Measurements from ENCODE around the gene NLRP7. TPM values are rescaled to one million over a fixed set of nuclear protein-coding genes. Genes with fewer than 3 reads are reported as not detected.

Gene NLRP7
- total RNA-seq, 1 experiment from 2014 or later, result 0.43 TPM

GRCh38 chr19:54881884-54882283 lies 65.4 kb downstream of the NLRP7 start:
- no peak for TF ChIP-seq CTCF (IDR thresholded peaks at IDR 0.05; ENCODE audit: insufficient read depth in 1 of 2, low read depth in 1 of 2, low read length in 1 of 2, severe bottlenecking in 1 of 2, unreplicated experiment in 1 of 2)
- ChIA-PET POLR2A (interaction anchor here (0.6 to 0.7 kb wide), 2 partner anchors 41 to 181 kb away, joined by 3 read pairs; no protein-coding TSS in a partner anchor), CTCF (interaction anchor here (0.7 to 1.4 kb wide), 6 partner anchors 11 to 250 kb away, joined by 3 to 10 read pairs (median 4); no protein-coding TSS in a partner anchor)
- H3K4me1 Mint-ChIP-seq (ENCODE audit: low read depth, unreplicated experiment), result no peaks in the 10 kb centered on the region
- intact Hi-C loops (cut with micrococcal nuclease; ENCODE audit: unreplicated experiment), result loop anchor here (1.0 kb wide), 1 partner anchor 37 kb away; no protein-coding TSS in a partner anchor
- no peaks in the 10 kb centered on the region for H3K36me3 ChIP-seq (ENCODE audit: control insufficient read depth, insufficient read depth, low read length)
- H3K27ac Mint-ChIP-seq (ENCODE audit: unreplicated experiment), result no peak overlapping the region
- H3K36me3 Mint-ChIP-seq (ENCODE audit: insufficient read depth, unreplicated experiment), result no peaks in the 10 kb centered on the region
- DNase-seq, result no peak
- H3K9me3 Mint-ChIP-seq (ENCODE audit: unreplicated experiment), result no peaks in the 10 kb centered on the region
- no peaks in the 10 kb centered on the region for H3K4me1 ChIP-seq
- H3K4me3 Mint-ChIP-seq (ENCODE audit: unreplicated experiment), result no peak overlapping the region
- no peaks in the 10 kb centered on the region for H3K9me3 ChIP-seq
- no peak overlapping the region for H3K4me3 ChIP-seq (ENCODE audit: low read depth, low read length)
- no peaks in the 10 kb centered on the region for H3K27me3 ChIP-seq (replicated peaks; ENCODE audit: control insufficient read depth, insufficient read depth, low read length)
- BruUV-seq (replicated peaks), result no TSS peak
- peaks cover 16% of the 10 kb centered on the region for H3K27me3 Mint-ChIP-seq (ENCODE audit: insufficient read depth, unreplicated experiment)

GRCh38 chr19:54877471-54877870 lies 69.9 kb downstream of the NLRP7 start:
- Mint-ChIP-seq H3K27me3 (ENCODE audit: insufficient read depth, unreplicated experiment) (peaks cover 33% of the 10 kb centered on the region), H3K27ac (ENCODE audit: unreplicated experiment) (no peak overlapping the region), H3K9me3 (ENCODE audit: unreplicated experiment) (no peaks in the 10 kb centered on the region), H3K4me1 (ENCODE audit: low read depth, unreplicated experiment) (no peaks in the 10 kb centered on the region), H3K4me3 (ENCODE audit: unreplicated experiment) (no peak overlapping the region), H3K36me3 (ENCODE audit: insufficient read depth, unreplicated experiment) (no peaks in the 10 kb centered on the region)
- H3K4me3 ChIP-seq (ENCODE audit: low read depth, low read length), result no peak overlapping the region
- POLR2A ChIA-PET, result no interaction called here
- no peaks in the 10 kb centered on the region for H3K36me3 ChIP-seq (ENCODE audit: control insufficient read depth, insufficient read depth, low read length)
- CTCF ChIA-PET, result no interaction called here
- H3K4me1 ChIP-seq, result no peaks in the 10 kb centered on the region
- intact Hi-C loops (cut with micrococcal nuclease; ENCODE audit: unreplicated experiment), result no loop called here
- no peak for TF ChIP-seq CTCF (IDR thresholded peaks at IDR 0.05; ENCODE audit: insufficient read depth in 1 of 2, low read depth in 1 of 2, low read length in 1 of 2, severe bottlenecking in 1 of 2, unreplicated experiment in 1 of 2)
- no TSS peak for BruUV-seq (replicated peaks)
- H3K27me3 ChIP-seq (replicated peaks; ENCODE audit: control insufficient read depth, insufficient read depth, low read length), result no peaks in the 10 kb centered on the region; the same call in 1 of the 2 replicates
- DNase-seq, result no peak
- 0 out of 2 replicates have a peak, but pooled peaks cover under 1% of the 10 kb centered on the region for H3K9me3 ChIP-seq

DNA sequence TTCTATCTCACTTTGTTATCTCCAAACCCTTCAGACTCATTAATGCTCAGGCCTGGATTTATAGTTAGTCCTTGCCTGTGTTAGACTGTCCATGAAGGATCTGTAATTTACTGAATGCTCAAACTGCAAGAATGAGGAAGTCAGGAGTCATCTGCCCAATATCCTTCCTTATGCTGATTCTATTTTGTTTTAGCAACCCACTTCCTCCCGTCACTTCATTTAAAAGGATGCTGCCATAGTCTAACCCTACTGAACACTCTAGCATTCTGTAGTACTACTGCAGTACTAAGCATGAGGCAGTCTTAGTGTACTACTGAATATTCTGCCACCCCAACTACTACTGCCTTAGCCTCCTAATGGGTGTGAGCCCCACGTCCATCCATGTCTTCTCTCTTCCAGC lies 71.8 kb downstream of the NLRP7 start:
- no peaks in the 10 kb centered on the region for H3K36me3 Mint-ChIP-seq (ENCODE audit: insufficient read depth, unreplicated experiment)
- ChIA-PET POLR2A (no interaction called here), CTCF (no interaction called here)
- 0 out of 2 replicates have a peak, but pooled peaks cover 3% of the 10 kb centered on the region for H3K9me3 ChIP-seq
- TF ChIP-seq CTCF (IDR thresholded peaks at IDR 0.05; ENCODE audit: insufficient read depth in 1 of 2, low read depth in 1 of 2, low read length in 1 of 2, severe bottlenecking in 1 of 2, unreplicated experiment in 1 of 2), result no peak
- no peaks in the 10 kb centered on the region for H3K4me1 Mint-ChIP-seq (ENCODE audit: low read depth, unreplicated experiment)
- H3K27ac Mint-ChIP-seq (ENCODE audit: unreplicated experiment), result no peak overlapping the region
- no peak overlapping the region for H3K4me3 ChIP-seq (ENCODE audit: low read depth, low read length)
- no peaks in the 10 kb centered on the region; the same call in 1 of the 2 replicates for H3K27me3 ChIP-seq (replicated peaks; ENCODE audit: control insufficient read depth, insufficient read depth, low read length)
- DNase-seq, result no peak
- peaks cover 37% of the 10 kb centered on the region for H3K27me3 Mint-ChIP-seq (ENCODE audit: insufficient read depth, unreplicated experiment)
- BruUV-seq (replicated peaks), result no TSS peak
- intact Hi-C loops (cut with micrococcal nuclease; ENCODE audit: unreplicated experiment), result no loop called here
- no peaks in the 10 kb centered on the region for H3K4me1 ChIP-seq
- H3K9me3 Mint-ChIP-seq (ENCODE audit: unreplicated experiment), result no peaks in the 10 kb centered on the region
- no peaks in the 10 kb centered on the region for H3K36me3 ChIP-seq (ENCODE audit: control insufficient read depth, insufficient read depth, low read length)
- no peak overlapping the region for H3K4me3 Mint-ChIP-seq (ENCODE audit: unreplicated experiment)

Data from Caco-2 (cell line).